ENCODE measurements around the gene IPO9.

IPO9 gene

GRCh38 chr1:201828820-201829774 lies at the start of gene IPO9:
Gene IPO9, plus strand, starts transcription at chr1:201829157. Its CDS starts 53 bp downstream, at chr1:201829210.
- peak; percentile 100 for DNase-seq (ENCODE audit: low spot score)

- DNase-seq (ENCODE audit: low spot score) = no peak
Observed at GRCh38 chr1:201779351-201779880, 49.5 kb upstream of the IPO9 start.

DNA sequence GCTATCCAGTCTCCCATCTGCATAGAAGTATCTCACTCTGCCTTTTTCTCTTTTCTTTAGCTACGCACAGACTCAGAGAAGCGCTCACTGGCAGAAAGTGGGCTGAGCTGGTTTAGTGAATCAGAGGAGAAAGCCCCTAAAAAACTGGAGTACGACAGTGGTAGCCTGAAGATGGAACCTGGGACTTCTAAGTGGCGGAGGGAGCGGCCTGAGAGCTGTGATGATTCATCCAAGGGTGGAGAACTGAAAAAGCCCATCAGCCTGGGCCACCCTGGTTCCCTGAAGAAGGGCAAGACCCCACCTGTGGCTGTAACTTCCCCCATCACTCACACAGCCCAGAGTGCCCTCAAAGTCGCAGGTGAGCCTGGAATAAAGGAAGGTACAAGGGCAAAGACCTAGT lies 48.0 kb upstream of the IPO9 start:
- DNase-seq (ENCODE audit: low spot score) = no peak

DNA sequence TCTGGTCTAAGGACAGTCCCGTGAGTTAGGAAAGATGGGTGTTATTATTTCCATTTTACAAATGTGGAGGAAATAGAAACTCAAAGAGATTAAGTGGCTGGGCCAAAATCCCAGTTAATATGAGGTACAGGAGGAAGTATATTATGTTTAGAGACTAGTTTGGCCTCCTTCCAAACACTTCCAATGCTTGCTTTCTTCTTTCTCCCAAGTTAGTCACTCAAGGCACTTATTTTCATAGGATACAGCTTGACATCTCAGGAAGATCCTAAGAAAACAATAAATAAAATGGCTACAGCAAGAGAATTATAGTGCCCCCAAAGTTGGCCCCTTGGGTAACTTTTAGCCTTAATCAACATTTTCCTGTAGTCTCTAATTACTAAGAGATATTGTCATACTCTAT lies 47.5 kb upstream of the IPO9 start:
- no peak for DNase-seq (ENCODE audit: low spot score)

- no peak for DNase-seq (ENCODE audit: low spot score)
Observed at GRCh38 chr1:201782353-201782752, 46.6 kb upstream of the IPO9 start.

DNA sequence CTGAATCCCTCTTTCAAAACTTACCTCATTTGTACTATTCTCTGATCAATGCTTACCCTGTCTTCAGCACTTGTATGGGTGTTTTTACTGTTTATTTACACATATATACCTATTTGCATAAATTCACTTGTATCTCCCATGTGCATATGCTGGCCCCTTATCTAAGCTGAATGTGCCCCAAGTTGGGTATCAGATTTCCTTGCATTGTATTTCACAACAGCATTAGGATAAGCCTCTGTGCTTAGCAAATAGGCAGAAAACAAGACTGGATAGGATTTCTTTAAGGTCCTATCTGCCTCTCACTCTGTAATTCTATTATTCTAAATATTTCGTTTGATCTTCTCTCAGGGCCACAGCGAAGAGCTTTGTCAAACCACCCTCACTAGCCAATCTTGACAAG lies 45.9 kb upstream of the IPO9 start:
- DNase-seq (ENCODE audit: low spot score) = no peak

GRCh38 chr1:201783572-201783971 lies 45.4 kb upstream of the IPO9 start:
- no peak for DNase-seq (ENCODE audit: low spot score)

DNA sequence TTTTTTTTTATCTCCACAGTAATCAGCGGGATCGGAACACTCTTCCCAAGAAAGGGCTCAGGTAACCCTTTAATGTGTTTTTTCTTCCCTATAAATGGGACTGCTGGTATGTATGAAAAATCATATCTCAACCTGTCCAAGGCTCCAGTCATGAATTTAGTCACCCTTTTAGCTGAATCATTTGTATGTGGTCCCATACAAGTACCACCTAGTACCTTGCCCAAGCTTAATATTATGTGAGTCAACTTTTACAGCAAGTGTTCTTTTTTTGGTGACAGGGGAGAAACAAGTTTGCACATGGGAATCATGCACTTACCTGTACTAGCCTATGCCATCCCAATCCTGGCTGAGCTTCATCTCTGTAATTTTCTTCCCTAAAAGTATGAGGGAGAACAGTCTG lies 43.7 kb upstream of the IPO9 start:
- DNase-seq (ENCODE audit: low spot score) = no peak

DNA sequence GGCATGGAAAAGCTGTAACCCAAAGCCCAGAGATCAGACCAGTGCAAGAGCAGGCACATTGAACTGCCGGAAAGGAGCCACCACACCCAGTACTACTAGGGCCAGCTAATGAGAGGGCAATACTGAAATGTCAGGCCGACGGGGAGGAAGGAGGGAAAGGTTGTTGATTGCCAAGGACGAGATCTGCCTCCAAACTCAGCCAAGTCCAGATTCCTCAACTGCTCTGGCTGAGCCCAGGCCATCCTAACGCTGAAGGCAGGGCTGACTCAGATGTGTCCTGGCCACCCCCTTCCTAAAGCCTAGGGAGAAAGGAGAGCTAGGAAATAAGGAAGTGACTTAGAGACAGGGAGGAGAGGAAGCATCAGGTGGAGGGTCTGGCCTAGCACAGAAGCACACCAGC lies 42.1 kb upstream of the IPO9 start:
- peak; percentile 84 for DNase-seq (ENCODE audit: low spot score)

DNA sequence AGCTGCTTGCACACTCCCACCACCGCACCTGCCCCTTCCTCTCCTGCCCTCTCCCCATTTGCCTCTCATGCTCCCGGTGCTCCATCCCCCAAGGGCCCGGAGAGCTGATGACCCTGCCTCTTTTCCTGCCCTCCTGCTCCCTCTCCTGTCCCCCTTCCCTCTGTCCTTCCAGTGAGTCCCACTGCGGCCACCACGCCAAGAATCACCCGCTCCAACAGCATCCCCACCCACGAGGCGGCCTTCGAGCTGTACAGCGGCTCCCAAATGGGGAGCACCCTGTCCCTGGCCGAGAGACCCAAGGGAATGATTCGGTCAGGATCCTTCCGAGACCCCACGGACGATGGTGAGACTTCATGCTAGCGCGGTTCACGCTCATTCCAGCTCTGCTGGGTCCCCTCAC lies 40.7 kb upstream of the IPO9 start:
- DNase-seq (ENCODE audit: low spot score) = no peak

DNA sequence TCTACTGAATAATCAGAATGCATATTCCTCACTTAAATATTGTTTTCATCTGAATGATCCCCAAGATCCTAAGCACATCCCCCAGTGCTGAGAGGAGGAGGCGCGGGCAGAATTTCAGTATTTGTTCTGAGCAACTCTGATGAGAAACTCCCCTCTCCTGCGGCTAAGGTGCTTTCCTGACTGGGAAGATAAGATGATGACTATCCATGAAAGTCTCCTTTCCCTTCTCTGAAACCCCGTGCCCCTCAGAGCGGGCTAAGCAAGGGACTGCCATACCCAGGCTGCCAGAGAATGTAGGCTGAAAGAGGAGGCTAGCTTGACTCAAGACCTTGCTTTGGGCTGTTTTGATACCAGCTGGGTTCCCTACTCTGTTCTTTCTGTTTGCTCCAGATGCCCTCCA lies 39.7 kb upstream of the IPO9 start:
- no peak for DNase-seq (ENCODE audit: low spot score)

DNA sequence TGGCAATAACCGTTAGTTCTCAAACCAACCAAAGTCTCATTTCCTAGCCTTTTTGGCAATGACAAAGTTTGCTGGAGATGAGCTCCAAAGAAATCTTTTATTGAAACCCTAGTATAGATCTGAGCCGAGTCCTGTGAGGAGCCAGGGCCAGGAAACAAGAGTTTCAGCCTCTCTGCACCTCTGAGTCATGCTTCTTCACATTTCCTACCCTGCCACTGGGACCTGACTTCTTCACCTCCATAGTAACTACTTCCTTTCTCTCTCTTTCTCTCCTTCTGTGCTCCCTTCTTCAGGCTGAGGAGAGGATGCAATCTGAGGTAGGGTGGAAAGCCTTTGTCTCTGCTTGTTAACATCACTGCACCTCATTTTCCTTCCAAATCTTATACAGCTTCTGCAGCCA lies 38.7 kb upstream of the IPO9 start:
- peak; percentile 61 for DNase-seq (ENCODE audit: low spot score)

DNA sequence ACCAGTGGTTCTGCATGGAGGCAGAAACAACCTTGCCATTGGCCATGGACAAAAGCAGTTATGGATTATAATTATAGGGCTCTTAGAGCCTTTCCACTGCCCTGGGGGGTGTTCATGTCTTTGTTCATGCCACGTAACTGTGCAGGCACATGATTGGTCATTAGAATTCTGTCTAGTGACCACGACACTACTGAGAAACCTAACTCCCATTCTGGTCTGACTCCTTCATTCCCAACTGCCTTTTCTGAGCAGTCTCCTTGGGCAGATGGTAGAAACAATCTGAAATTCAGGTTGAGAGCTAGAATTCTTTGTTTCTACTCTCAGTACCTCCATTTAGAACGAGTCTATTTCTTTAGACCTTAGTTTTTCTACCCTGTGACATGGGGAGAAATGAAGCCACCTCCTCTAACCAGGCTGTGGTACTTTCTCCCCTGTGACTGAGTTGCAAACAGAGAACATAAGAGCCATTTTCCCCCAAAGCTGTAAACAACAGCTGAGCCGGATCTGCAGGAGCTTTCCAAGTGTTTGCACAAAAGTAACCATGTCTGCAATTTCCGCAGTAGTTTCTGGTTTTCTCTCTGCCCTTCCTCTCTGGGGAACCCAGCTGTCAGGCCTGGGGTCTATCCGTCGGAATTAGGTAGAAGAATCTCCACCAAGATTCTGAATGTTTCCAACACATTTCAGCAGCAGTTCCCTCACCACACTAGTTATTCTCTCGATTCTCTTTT lies 37.7 kb upstream of the IPO9 start:
- no peak for DNase-seq (ENCODE audit: low spot score)

DNA sequence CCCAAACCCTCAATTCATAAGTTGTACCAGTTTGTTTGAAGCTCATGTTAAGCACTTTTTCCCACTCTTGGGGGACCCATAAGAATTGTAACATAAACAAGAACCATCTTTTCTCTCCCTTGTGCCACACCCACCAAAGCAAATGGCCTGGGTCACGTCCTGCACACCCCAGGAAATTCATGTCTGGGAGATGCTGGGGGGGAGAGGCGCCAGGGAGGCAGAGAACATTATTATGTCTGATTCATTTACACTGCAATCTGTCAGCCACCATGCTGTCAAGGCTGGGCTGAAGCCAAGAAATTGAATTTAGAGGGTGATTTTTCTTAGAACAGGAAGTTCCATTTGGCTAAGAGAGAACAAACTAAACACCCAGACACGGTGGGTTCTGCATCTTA lies 37.2 kb upstream of the IPO9 start:
- peak; percentile 50 for DNase-seq (ENCODE audit: low spot score)

- peak; percentile 87 for DNase-seq (ENCODE audit: low spot score)
Observed at GRCh38 chr1:201792534-201793305, 36.2 kb upstream of the IPO9 start.

DNA sequence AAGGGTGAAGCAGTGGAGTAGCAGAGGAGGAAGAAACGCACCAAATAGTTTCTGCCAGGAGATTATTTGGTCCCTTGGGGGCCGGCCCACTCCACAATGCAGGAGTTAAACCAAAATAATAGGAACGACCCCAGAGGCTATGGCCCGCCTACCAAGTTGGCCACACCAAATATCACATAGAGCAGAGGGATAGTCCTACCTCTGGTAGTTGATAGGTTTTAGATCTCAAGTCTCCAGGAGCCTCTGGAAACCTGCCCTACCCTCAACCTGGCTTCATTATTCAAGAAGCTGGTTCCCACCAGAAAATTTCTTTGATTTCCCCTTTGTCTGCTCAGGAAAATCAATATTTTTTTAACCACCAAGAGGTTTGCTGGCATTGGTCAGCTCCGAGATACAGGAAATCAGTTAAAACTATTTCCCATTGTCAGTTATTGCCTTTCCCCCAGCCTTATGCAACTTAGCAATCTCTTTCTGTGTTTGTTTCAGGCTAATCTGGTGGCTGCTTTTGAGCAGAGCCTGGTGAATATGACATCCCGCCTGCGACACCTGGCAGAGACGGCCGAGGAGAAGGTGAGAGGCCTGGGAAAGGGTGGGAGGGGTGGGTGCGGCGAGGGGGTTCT lies 35.5 kb upstream of the IPO9 start:
- no peak for DNase-seq (ENCODE audit: low spot score)

- peak; percentile 45 for DNase-seq (ENCODE audit: low spot score)
Observed at GRCh38 chr1:201795066-201795465, 33.9 kb upstream of the IPO9 start.

DNA sequence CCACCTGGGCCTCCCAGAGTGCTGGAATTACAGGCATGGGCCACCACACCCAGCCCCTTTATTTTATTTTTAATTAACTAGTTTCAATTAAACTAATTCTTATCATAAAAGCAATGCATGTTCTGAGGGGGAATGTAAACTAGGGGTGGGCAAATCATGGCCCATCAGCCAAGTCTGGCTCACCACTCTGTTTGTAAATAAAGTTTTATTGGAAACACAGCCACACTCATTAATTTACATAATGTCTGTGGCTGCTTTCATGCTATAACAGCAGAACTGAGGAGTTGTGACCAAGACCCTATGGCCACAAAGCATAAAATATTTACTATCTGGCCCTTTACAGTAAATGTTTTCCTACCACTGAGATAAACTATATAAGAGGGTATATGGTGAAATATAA lies 28.7 kb upstream of the IPO9 start:
- no peak for DNase-seq (ENCODE audit: low spot score)

GRCh38 chr1:201806801-201807200 lies 22.2 kb upstream of the IPO9 start:
- no peak for DNase-seq (ENCODE audit: low spot score)

DNA sequence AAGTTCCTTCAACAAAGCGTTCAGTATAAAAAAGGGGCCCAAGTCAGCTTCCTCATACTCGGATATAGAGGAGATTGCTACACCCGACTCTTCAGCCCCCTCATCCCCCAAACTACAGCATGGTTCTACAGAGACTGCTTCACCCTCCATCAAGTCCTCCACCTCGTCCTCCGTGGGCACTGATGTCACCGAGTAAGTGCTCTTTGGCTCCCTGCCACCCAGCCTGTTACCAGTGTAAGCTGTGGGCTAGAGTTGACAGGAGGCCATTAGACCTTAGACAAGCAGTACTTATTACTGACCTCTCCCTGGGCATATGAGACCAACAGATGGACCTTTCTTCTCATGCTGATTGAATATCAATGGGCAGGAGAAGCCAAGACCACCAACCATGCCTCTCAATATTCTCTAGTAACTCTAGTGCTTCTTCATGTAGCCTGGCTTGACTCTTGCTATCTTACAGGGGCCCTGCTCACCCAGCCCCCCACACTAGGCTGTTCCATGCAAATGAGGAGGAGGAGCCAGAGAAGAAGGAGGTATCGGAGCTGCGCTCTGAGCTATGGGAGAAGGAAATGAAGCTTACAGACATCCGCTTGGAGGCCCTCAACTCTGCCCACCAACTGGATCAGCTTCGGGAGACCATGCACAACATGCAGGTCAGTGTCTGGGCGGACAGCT lies 20.9 kb upstream of the IPO9 start:
- DNase-seq (ENCODE audit: low spot score) = no peak

DNA sequence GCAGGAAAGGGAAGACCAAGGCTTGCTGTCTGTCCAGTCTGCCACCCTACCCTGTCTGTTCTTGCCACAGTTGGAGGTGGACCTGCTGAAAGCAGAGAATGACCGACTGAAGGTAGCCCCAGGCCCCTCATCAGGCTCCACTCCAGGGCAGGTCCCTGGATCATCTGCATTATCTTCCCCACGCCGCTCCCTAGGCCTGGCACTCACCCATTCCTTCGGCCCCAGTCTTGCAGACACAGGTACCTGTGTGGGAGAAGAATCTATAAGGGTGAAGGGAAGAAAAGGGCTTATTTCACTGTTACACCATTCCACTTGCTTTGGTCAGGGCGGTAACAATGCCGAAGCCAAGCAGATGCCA lies 20.3 kb upstream of the IPO9 start:
- no peak for DNase-seq (ENCODE audit: low spot score)
